A549 (cell line): ENCODE measurements around the gene PRSS27. TPM values are rescaled to one million over a fixed set of nuclear protein-coding genes. Genes with fewer than 3 reads are reported as not detected.

Experiments
- ATAC-seq, 2 experiments: fragments of 200-7000 bp in 1 of 2; fragments of >200 bp in 1 of 2; cut with Nextera tagmentation in 1 of 2; cut with Tn5 transposase in 1 of 2; 3 replicates each; pipeline versions ENCODE4 v1.8.0 to v1.9.1; 2018 to 2020; ENCODE audit warnings: mild to moderate bottlenecking in 1 of 2, moderate library complexity in 1 of 2
- CTCF ChIA-PET: fragments of 300-600 bp; sonication (Branson Sonifier 250); formaldehyde crosslinking; extraction: SDS; loops from one replicate; lab custom pipeline; 2021; ENCODE audit warnings: antibody characterized with exemption, inconsistent platforms; lab: Yijun Ruan, JAX
- POLR2A ChIA-PET: fragments of 350-600 bp; formaldehyde crosslinking; extraction: SDS; loops from one replicate; lab custom pipeline; 2021; ENCODE audit warnings: antibody characterized with exemption, inconsistent platforms; lab: Yijun Ruan, JAX
- DNase-seq, 2 experiments: peaks; one replicate each; pipeline versions ENCODE4 v3.0.0 to v3.0.0-alpha.2; 2011 to 2016; ENCODE audit warnings: low read depth in 1 of 2, low spot score in 1 of 2
- FAIRE-seq: peaks from 2 replicates; lab custom pipeline; 2011; peaks lifted over from hg19 to GRCh38; lab: Jason Lieb, UNC
- H3K27ac ChIP-seq, 2 experiments: fragments of >200 bp; sonication (Bioruptor Twin); formaldehyde crosslinking; 3 replicates each; pipeline ENCODE4 v1.5.1; 2016 to 2017
- H3K4me1 ChIP-seq: fragments of >200 bp; sonication (Bioruptor Twin); formaldehyde crosslinking; 3 replicates; pipeline ENCODE4 v1.6.1; 2016
- H3K4me2 ChIP-seq: fragments of >200 bp; sonication (Bioruptor Twin); formaldehyde crosslinking; 3 replicates; pipeline ENCODE4 v1.6.1; 2016
- H3K4me3 ChIP-seq: fragments of >200 bp; sonication (Bioruptor Twin); formaldehyde crosslinking; 3 replicates; pipeline ENCODE4 v1.5.1; 2016
- H3K9me3 ChIP-seq: fragments of >200 bp; sonication (Bioruptor Twin); formaldehyde crosslinking; 3 replicates; pipeline ENCODE4 v1.6.1; 2016
- BHLHE40 ChIP-seq: IDR thresholded peaks from 2 replicates; pipeline ENCODE4 v1.6.1; 2012; ENCODE audit warnings: low read depth, low read length, inconsistent platforms
- CHD2 ChIP-seq: fragments of 150-350 bp; IDR thresholded peaks from 2 replicates; pipeline ENCODE4 v1.6.1; 2014; ENCODE audit warnings: low read length; ENCODE audit not compliant: partially characterized antibody
- CHD4 ChIP-seq: fragments of 200-600 bp; sonication (generic); IDR thresholded peaks from 2 replicates; pipeline ENCODE4 v1.6.1; 2016; ENCODE audit warnings: antibody characterized with exemption, mild to moderate bottlenecking, borderline replicate concordance
- E2F6 ChIP-seq: IDR thresholded peaks from 2 replicates; pipeline ENCODE4 v1.6.1; 2012; ENCODE audit warnings: low read depth, borderline replicate concordance
- EHF ChIP-seq: fragments of 250-450 bp; sonication (Bioruptor Pico); IDR thresholded peaks from 2 replicates; pipeline ENCODE4 v1.5.0; 2020; ENCODE audit warnings: mild to moderate bottlenecking
- EHMT2 ChIP-seq: fragments of 200-600 bp; sonication (generic); IDR thresholded peaks from 2 replicates; pipeline ENCODE4 v1.6.1; 2016; ENCODE audit warnings: antibody characterized with exemption, low read depth, mild to moderate bottlenecking, moderate library complexity
- EP300 ChIP-seq, 2 experiments: fragments of >200 bp; sonication (Bioruptor Twin); formaldehyde crosslinking; IDR thresholded peaks; 2 replicates in 1 of 2; 3 replicates in 1 of 2; pipeline ENCODE4 v1.6.1; 2016 to 2017
- FOSB ChIP-seq: fragments of 250-450 bp; sonication (Bioruptor Pico); IDR thresholded peaks from 2 replicates; pipeline ENCODE4 v1.5.0; 2020; ENCODE audit warnings: mild to moderate bottlenecking, moderate library complexity
- FOXS1 ChIP-seq: fragments of 250-450 bp; sonication (Bioruptor Pico); IDR thresholded peaks from 2 replicates; pipeline ENCODE4 v1.5.0; 2020; ENCODE audit warnings: mild to moderate bottlenecking, moderate library complexity
- HOXB13 ChIP-seq: fragments of 250-450 bp; sonication (Bioruptor Pico); IDR thresholded peaks from 2 replicates; pipeline ENCODE4 v1.5.0; 2020; ENCODE audit warnings: low read depth, mild to moderate bottlenecking, moderate library complexity
- KDM5A ChIP-seq: fragments of 200-600 bp; sonication (generic); IDR thresholded peaks from 2 replicates; pipeline ENCODE4 v1.6.1; 2016; ENCODE audit warnings: antibody characterized with exemption, mild to moderate bottlenecking
- MAFK ChIP-seq: fragments of 450-650 bp; IDR thresholded peaks from 2 replicates; pipeline ENCODE4 v1.6.1; 2014; ENCODE audit not compliant: partially characterized antibody
- MAZ ChIP-seq: fragments of 150-350 bp; IDR thresholded peaks from 2 replicates; pipeline ENCODE4 v1.6.1; 2014; ENCODE audit warnings: antibody characterized with exemption, low read depth, low read length, borderline replicate concordance
- MYC ChIP-seq: IDR thresholded peaks from 2 replicates; pipeline ENCODE4 v1.6.1; 2012; ENCODE audit warnings: mild to moderate bottlenecking, inconsistent platforms, low read length, improper control_type of control experiment, borderline replicate concordance
- NFE2L2 ChIP-seq: fragments of 150-350 bp; conservative IDR thresholded peaks from 2 replicates; pipeline ENCODE4 v1.6.1; 2014; ENCODE audit warnings: low read length
- NPAS2 ChIP-seq: fragments of 250-450 bp; sonication (Bioruptor Pico); IDR thresholded peaks from 2 replicates; pipeline ENCODE4 v1.8.0; 2022; ENCODE audit warnings: mild to moderate bottlenecking, moderate library complexity, borderline replicate concordance
- POLR2AphosphoS2 ChIP-seq: conservative IDR thresholded peaks from 2 replicates; pipeline ENCODE4 v1.6.1; 2012; ENCODE audit warnings: low read length, improper control_type of control experiment, inconsistent platforms
- RFX5 ChIP-seq: fragments of 450-650 bp; IDR thresholded peaks from 2 replicates; pipeline ENCODE4 v1.7.1; 2014; ENCODE audit warnings: antibody characterized with exemption, mild to moderate bottlenecking, moderate library complexity
- SMC3 ChIP-seq: fragments of >200 bp; sonication (Bioruptor Twin); formaldehyde crosslinking; IDR thresholded peaks from 3 replicates; pipeline ENCODE4 v1.6.1; 2018; ENCODE audit warnings: inconsistent platforms
- TFCP2L1 ChIP-seq: fragments of 250-450 bp; sonication (Bioruptor Pico); IDR thresholded peaks from 2 replicates; pipeline ENCODE4 v1.5.0; 2021; ENCODE audit warnings: mild to moderate bottlenecking
- TP53 ChIP-seq: fragments of 250-450 bp; sonication (Bioruptor Pico); IDR thresholded peaks from 2 replicates; pipeline ENCODE4 v1.5.0; 2021; ENCODE audit warnings: mild to moderate bottlenecking, moderate library complexity
- ZSCAN20 ChIP-seq: fragments of 250-450 bp; sonication (Bioruptor Pico); IDR thresholded peaks from 2 replicates; pipeline ENCODE4 v1.8.0; 2022; ENCODE audit warnings: mild to moderate bottlenecking, moderate library complexity
- WGBS: methylation state at CpG from one replicate; pipeline ENCODE4 v1.1.6; 2017; ENCODE audit errors: missing lambda C conversion rate; 5-methylcytosine and 5-hydroxymethylcytosine counted together
- polyA plus RNA-seq, 4 experiments: library from polyadenylated mRNA; depleted of rRNA in 3 of 4; stranded (reverse); fragments of >200 nt; fragmentation: RNase III in 1 of 4; extraction: RNeasy Plus Mini Kit Qiagen cat#74134 plus additional on column Dnase treatment in 1 of 4; gene quantifications; 2 replicates in 3 of 4; 3 replicates in 1 of 4; pipeline ENCODE4 v1.2.3, GENCODE V29; 2011 to 2017
- TF ChIP-seq, protein P1 (sequence below): fragments of >200 bp; sonication (Bioruptor Twin); formaldehyde crosslinking; IDR thresholded peaks from 3 replicates; pipeline ENCODE4 v1.5.1; 2016
- TF ChIP-seq, protein P2 (sequence below): fragments of 450-650 bp; IDR thresholded peaks from 2 replicates; pipeline ENCODE4 v1.6.1; 2014; ENCODE audit warnings: antibody characterized with exemption
- TF ChIP-seq, protein P3 (sequence below): IDR thresholded peaks from 2 replicates; pipeline ENCODE4 v1.6.1; 2012
- TF ChIP-seq, protein P4 (sequence below): fragments of >200 bp; sonication (Bioruptor Twin); formaldehyde crosslinking; IDR thresholded peaks from 2 replicates; pipeline ENCODE4 v1.6.1; 2016
- TF ChIP-seq, protein P5 (sequence below): fragments of 150-350 bp; IDR thresholded peaks from 2 replicates; pipeline ENCODE4 v1.6.1; 2014; ENCODE audit warnings: low read depth, mild to moderate bottlenecking, low read length

Gene PRSS27
- polyA plus RNA-seq, 2 of the 4 experiments (the other 2 are of a cell fraction) = 1.00 to 1.2 TPM

GRCh38 chr16:2712063-2712441 is 8.0 kb downstream of the PRSS27 start:
- 78% methylated on average over 13 of the region's 14 CpGs for WGBS
- Histone ChIP-seq H3K4me2 (no peak overlapping the region), H3K9me3 (no peaks in the 10 kb centered on the region), H3K4me1 (no peaks in the 10 kb centered on the region), H3K27ac (no peak overlapping the region), H3K4me3 (no peak overlapping the region)
- DNase-seq (no peak), FAIRE-seq (no peak), ATAC-seq (no peak)
- no peak for TF ChIP-seq MAFK
- TF ChIP-seq NPAS2 = no peak
- no peak for TF ChIP-seq TP53 (CRISPR knock-in tag)
- TF ChIP-seq, protein P1, sequence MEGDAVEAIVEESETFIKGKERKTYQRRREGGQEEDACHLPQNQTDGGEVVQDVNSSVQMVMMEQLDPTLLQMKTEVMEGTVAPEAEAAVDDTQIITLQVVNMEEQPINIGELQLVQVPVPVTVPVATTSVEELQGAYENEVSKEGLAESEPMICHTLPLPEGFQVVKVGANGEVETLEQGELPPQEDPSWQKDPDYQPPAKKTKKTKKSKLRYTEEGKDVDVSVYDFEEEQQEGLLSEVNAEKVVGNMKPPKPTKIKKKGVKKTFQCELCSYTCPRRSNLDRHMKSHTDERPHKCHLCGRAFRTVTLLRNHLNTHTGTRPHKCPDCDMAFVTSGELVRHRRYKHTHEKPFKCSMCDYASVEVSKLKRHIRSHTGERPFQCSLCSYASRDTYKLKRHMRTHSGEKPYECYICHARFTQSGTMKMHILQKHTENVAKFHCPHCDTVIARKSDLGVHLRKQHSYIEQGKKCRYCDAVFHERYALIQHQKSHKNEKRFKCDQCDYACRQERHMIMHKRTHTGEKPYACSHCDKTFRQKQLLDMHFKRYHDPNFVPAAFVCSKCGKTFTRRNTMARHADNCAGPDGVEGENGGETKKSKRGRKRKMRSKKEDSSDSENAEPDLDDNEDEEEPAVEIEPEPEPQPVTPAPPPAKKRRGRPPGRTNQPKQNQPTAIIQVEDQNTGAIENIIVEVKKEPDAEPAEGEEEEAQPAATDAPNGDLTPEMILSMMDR = no peak
- CTCF ChIA-PET = interaction anchor here (0.8 kb wide), 1 partner anchor 10 kb away, joined by 3 read pairs; no protein-coding TSS in a partner anchor
- POLR2A ChIA-PET = no interaction called here

DNA sequence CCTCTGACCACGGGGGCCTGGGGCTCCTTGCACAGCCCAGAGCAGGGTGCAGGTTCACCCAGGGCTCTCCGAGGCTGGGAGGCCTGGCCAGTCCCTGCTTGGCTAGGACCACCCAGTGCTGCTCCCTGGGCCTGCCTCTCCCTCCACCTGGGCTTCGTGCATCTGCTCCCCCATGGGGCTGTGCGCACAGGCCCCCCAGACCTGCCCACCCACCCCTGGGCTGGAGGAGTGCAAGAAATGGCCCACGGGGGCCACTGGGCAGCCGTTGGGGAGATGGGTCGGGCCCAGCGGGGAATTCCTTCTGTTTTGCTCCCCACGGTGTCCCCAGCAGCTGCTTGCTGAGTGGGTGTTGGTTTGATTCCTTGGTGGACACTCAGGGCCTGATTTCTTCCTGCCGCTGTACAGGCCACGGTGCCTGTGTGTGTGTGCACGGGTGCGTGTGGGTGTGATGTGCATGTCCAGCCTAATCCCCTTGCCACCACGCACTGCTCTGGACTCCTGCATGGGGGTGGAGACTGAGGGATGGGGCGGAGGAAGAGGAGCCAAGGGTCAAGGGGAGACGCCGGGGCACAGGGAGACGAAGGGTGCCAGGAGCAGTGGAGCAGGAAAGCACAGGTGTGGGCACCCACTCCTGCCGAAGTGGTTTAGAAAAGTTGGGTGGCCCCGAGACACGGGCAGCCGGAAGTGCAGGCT is 8.5 kb downstream of the PRSS27 start:
- WGBS = 85% methylated on average over 17 of the region's 22 CpGs
- DNase-seq (no peak), FAIRE-seq (no peak), ATAC-seq (peak in 1 of 2 experiments; percentile 7; a peak in 3 of 6 replicates)
- H3K4me2 ChIP-seq = no peak overlapping the region
- no peak overlapping the region for H3K4me3 ChIP-seq
- H3K27ac ChIP-seq = no peak overlapping the region
- no peaks in the 10 kb centered on the region for H3K4me1 ChIP-seq
- no peak for TF ChIP-seq E2F6
- no peak for TF ChIP-seq TP53 (CRISPR knock-in tag)
- no peak for TF ChIP-seq MYC
- no peak for TF ChIP-seq CHD2
- no peak for TF ChIP-seq CHD4
- TF ChIP-seq RFX5 = no peak
- no peak for TF ChIP-seq MAZ
- TF ChIP-seq TFCP2L1 (CRISPR knock-in tag) = no peak
- H3K9me3 ChIP-seq = no peaks in the 10 kb centered on the region
- CTCF ChIA-PET = no interaction called here
- POLR2A ChIA-PET = no interaction called here

DNA sequence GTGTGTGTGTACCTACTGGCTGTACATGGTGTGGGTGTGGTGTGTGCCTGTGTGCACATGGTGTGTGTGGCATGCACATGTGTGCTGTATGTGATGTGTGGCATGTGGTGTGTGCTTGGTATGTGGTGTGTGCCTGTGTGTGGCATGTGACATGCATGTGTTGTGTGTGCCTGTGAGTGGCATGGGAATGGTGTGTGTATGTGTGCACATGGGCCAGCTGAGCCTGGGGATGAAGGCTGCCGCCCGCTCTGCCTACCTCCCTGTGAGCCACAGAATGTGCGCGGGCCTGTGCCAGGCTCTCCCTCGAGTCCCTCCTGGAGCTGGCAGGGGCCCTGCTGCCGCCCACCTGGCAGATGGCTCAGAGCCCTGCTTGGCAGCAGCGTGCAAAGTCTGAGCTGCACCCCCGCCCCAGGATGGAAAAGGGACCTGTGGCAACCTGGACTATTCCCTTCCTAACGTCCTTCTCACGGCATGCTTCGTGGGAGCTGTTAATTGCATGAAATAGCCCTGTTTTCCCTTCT is 9.3 kb downstream of the PRSS27 start:
- POLR2A ChIA-PET = no interaction called here

More for the DNA sequence above, 9.3 kb downstream of the PRSS27 start:
- H3K4me2 ChIP-seq = no peak overlapping the region
- DNase-seq (no peak), FAIRE-seq (no peak), ATAC-seq (0 out of 6 replicates have a peak, but pooled peaks of 1 of the 2 experiments have one; percentile 2)
- no peak for TF ChIP-seq BHLHE40
- TF ChIP-seq, protein P2, sequence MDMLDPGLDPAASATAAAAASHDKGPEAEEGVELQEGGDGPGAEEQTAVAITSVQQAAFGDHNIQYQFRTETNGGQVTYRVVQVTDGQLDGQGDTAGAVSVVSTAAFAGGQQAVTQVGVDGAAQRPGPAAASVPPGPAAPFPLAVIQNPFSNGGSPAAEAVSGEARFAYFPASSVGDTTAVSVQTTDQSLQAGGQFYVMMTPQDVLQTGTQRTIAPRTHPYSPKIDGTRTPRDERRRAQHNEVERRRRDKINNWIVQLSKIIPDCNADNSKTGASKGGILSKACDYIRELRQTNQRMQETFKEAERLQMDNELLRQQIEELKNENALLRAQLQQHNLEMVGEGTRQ = no peak
- no peak for TF ChIP-seq EHMT2
- TF ChIP-seq, protein P3, sequence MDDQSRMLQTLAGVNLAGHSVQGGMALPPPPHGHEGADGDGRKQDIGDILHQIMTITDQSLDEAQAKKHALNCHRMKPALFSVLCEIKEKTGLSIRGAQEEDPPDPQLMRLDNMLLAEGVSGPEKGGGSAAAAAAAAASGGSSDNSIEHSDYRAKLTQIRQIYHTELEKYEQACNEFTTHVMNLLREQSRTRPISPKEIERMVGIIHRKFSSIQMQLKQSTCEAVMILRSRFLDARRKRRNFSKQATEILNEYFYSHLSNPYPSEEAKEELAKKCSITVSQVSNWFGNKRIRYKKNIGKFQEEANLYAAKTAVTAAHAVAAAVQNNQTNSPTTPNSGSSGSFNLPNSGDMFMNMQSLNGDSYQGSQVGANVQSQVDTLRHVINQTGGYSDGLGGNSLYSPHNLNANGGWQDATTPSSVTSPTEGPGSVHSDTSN = no peak
- TF ChIP-seq NPAS2 = no peak
- TF ChIP-seq FOSB (CRISPR knock-in tag) = no peak
- no peak for TF ChIP-seq ZSCAN20 (CRISPR knock-in tag)
- TF ChIP-seq CHD4 = no peak
- TF ChIP-seq MYC = no peak
- TF ChIP-seq NFE2L2 = no peak
- TF ChIP-seq EP300 (IDR thresholded peaks at IDR 0.05) = no peak
- no peak for TF ChIP-seq POLR2AphosphoS2
- TF ChIP-seq, protein P4, sequence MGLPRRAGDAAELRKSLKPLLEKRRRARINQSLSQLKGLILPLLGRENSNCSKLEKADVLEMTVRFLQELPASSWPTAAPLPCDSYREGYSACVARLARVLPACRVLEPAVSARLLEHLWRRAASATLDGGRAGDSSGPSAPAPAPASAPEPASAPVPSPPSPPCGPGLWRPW = no peak
- TF ChIP-seq EHF (CRISPR knock-in tag) = no peak
- TF ChIP-seq, protein P5, sequence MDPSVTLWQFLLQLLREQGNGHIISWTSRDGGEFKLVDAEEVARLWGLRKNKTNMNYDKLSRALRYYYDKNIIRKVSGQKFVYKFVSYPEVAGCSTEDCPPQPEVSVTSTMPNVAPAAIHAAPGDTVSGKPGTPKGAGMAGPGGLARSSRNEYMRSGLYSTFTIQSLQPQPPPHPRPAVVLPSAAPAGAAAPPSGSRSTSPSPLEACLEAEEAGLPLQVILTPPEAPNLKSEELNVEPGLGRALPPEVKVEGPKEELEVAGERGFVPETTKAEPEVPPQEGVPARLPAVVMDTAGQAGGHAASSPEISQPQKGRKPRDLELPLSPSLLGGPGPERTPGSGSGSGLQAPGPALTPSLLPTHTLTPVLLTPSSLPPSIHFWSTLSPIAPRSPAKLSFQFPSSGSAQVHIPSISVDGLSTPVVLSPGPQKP = no peak
- no peak for TF ChIP-seq FOXS1 (CRISPR knock-in tag)
- TF ChIP-seq HOXB13 = no peak
- TF ChIP-seq KDM5A = no peak
- no peak for TF ChIP-seq TP53 (CRISPR knock-in tag)
- no peak for TF ChIP-seq SMC3
- no peaks in the 10 kb centered on the region for H3K4me1 ChIP-seq
- H3K9me3 ChIP-seq = no peaks in the 10 kb centered on the region
- 85% methylated on average over 11 of the region's 11 CpGs for WGBS
- CTCF ChIA-PET = no interaction called here
- no peak overlapping the region for H3K4me3 ChIP-seq
- no peak overlapping the region for H3K27ac ChIP-seq
